ENCODE measurements around the gene TCF25.
"Not testable (repeated sequence)": the region's sequence is repeated elsewhere in the genome, so short reads cannot be mapped to it uniquely, and the experiment has no call there.

The TCF25 gene

GRCh38 chr16:89921131-89921701, 47.8 kb downstream of the TCF25 start:
- no peak for DNase-seq (ENCODE audit: low spot score)

- DNase-seq (ENCODE audit: low spot score): peak; percentile 95
Measured at GRCh38 chr16:89921702-89922476, 48.5 kb downstream of the TCF25 start.

GRCh38 chr16:89922477-89922883, 49.1 kb downstream of the TCF25 start:
- DNase-seq (ENCODE audit: low spot score): peak; percentile 93

GRCh38 chr16:89922884-89923639, 49.7 kb downstream of the TCF25 start, which contains the start of gene TUBB3:
TUBB3 (plus strand) TSS chr16:89923342; CDS start chr16:89923402, 60 bp downstream.
- DNase-seq (ENCODE audit: low spot score): peak; percentile 84

GRCh38 chr16:89923640-89924296, 50.4 kb downstream of the TCF25 start:
- DNase-seq (ENCODE audit: low spot score): no peak

GRCh38 chr16:89924297-89924924, 51.0 kb downstream of the TCF25 start:
- DNase-seq (ENCODE audit: low spot score): peak; percentile 73

- no peak for DNase-seq (ENCODE audit: low spot score)
Measured at GRCh38 chr16:89924925-89925307, 51.5 kb downstream of the TCF25 start.

- peak; percentile 68 for DNase-seq (ENCODE audit: low spot score)
Measured at GRCh38 chr16:89925596-89926079, 52.2 kb downstream of the TCF25 start.

- no peak for DNase-seq (ENCODE audit: low spot score)
Measured at GRCh38 chr16:89931305-89931896, 58.0 kb downstream of the TCF25 start.

- no peak for DNase-seq (ENCODE audit: low spot score)
Measured at GRCh38 chr16:89931964-89932363, 58.6 kb downstream of the TCF25 start.

GRCh38 chr16:89934019-89934418, 60.6 kb downstream of the TCF25 start:
- DNase-seq (ENCODE audit: low spot score): not testable (repeated sequence)

- DNase-seq (ENCODE audit: low spot score): no peak
Measured at GRCh38 chr16:89934611-89935553, 61.5 kb downstream of the TCF25 start.

GRCh38 chr16:89935620-89936019, 62.2 kb downstream of the TCF25 start:
- DNase-seq (ENCODE audit: low spot score): not testable (repeated sequence)

- DNase-seq (ENCODE audit: low spot score): no peak
Measured at GRCh38 chr16:89936034-89936433, 62.6 kb downstream of the TCF25 start.

- no peak for DNase-seq (ENCODE audit: low spot score)
Measured at GRCh38 chr16:89936508-89936907, 63.1 kb downstream of the TCF25 start.

GRCh38 chr16:89936981-89937380, 63.6 kb downstream of the TCF25 start:
- no peak for DNase-seq (ENCODE audit: low spot score)

GRCh38 chr16:89938175-89938885, 64.9 kb downstream of the TCF25 start:
- no peak for DNase-seq (ENCODE audit: low spot score)

GRCh38 chr16:89944773-89945172, 71.4 kb downstream of the TCF25 start:
- no peak for DNase-seq (ENCODE audit: low spot score)

- DNase-seq (ENCODE audit: low spot score): no peak
Measured at GRCh38 chr16:89945654-89946053, 72.3 kb downstream of the TCF25 start.
